GM15510 (cell line): ENCODE data around the gene ABCC10.

ENCODE experiments used
- POLR2A ChIP-seq: IDR thresholded peaks from 3 replicates; pipeline ENCODE4 v1.6.1; 2011; ENCODE audit warnings: borderline replicate concordance; ENCODE audit not compliant: insufficient read length; ENCODE audit errors: extremely low read depth

Gene ABCC10

DNA sequence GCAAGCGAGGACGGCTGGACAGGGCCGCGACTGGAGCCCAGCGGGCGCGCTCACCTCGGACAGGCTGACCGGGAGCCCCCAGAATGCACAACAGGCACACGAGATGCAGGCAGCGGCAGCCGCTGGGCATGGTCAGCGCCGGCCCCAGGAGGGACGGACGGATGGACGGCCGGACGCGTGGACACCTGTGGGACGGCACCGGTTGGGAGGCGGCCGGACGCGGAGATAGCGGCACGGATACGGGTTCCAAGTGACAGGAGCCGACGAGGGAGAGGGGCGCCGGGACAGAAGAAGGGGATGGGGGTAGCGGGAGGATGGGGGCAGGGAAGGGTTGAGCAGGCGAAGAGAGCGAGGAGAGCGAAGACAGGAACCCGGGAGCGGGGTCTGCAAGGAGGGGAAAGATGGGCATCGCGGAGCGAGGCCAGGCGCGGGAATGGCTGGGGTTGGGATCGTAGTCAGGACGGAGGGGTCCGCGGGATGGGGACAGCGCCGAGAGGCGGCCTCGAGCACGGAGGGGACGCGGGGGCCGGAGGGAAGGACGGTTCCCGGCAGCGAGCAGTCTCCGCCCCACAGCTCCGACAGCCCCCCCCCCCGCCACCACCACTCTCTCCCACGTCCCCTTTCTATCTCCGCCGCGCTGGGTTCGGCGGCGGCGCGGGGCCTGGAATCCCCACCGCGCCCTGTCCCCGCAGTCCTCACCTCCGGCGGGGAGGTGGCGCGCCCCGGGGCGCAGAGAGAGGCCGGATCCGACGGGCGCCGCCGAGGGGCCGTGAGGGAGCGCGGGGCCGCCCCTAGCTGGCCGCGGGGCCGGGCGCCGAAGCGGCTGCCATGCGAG lies 27.6 kb downstream of the ABCC10 start:
- TF ChIP-seq POLR2A, result no peak

GRCh38 chr6:43455531-43456428 lies 28.4 kb downstream of the ABCC10 start, which contains the start of gene DLK2:
Gene DLK2, minus strand, starts transcription at chr6:43455548. Its CDS starts 723 bp downstream, at chr6:43454825.
- no peak for TF ChIP-seq POLR2A

- TF ChIP-seq POLR2A, result no peak
Observed at GRCh38 chr6:43457643-43458042, 30.3 kb downstream of the ABCC10 start.

DNA sequence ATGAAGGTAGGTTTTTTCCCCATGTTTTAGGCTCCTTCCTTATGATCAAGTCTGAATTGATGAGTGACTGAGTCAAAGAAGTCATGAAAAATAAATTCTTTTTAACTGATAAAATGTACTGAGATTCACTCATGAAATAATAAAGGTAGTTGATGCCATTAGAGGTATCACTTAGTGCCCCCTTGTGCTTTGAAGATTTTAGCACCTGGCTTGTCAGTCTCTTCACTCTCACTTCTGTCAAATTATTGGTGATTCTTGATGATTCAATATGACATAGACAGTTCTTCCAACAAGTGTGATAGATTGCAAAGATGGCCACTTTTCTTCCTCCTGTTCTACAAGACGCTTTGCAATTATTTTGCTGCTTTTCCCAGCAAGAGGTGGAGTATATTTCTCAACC lies 32.2 kb downstream of the ABCC10 start:
- TF ChIP-seq POLR2A, result no peak

- TF ChIP-seq POLR2A, result no peak
Observed at GRCh38 chr6:43460032-43460431, 32.7 kb downstream of the ABCC10 start.

DNA sequence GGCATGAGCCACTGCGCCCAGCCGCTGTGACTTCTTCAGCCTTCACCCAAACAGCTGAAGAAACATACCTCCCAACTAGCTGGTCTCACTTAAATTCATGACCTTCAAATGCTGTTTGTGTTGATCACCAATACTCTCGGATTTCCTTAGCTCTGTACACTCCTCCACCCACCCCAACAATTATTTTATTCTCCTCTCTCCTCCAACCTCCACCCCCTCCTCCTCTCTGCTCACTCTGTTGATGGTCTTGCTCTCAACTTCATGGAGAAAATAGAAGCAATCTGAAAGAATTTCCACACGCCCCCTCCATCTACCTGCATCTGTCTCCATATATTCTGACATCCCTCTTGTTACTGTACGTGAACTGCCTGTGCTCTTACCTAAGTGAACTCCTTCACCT lies 34.6 kb downstream of the ABCC10 start:
- TF ChIP-seq POLR2A, result no peak

DNA sequence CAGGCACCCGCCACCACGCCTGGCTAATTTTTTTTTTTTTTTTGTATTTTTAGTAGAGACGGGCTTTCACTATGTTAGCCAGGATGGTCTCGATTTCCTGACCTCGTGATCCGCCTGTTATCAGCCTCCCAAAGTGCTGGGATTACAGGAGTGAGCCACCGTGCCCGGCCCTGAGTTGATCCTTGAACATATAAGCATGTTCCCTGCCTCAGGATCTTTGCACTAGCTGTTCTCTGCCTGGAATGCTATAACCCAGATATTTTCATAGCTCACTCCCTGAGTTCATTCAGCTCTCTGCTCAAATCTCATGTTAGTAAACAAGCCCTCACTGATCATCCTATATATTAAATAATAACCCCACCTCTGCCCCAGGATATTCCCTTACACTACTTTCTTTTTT lies 37.0 kb downstream of the ABCC10 start:
- TF ChIP-seq POLR2A, result no peak

GRCh38 chr6:43465948-43466347 lies 38.6 kb downstream of the ABCC10 start:
- TF ChIP-seq POLR2A, result no peak

DNA sequence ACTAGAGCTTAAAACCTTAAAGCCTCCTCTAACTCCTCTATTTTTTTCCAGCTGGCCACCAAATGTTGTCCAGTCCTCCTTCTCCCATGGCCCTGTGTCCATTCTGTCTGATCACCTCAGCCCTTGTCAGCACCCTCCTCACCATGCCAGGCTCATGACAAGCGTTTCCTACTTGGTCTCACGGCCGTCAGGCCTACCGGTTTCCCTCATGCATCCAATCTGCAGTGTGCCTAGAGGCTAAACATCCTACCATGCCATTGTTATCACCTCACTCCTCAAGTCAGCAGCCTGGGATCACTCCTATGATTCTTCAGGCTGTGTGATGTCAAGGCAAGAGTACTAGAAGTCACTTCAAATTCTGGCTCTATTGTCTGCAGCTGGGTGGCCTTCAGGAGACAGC lies 40.4 kb downstream of the ABCC10 start:
- no peak for TF ChIP-seq POLR2A

DNA sequence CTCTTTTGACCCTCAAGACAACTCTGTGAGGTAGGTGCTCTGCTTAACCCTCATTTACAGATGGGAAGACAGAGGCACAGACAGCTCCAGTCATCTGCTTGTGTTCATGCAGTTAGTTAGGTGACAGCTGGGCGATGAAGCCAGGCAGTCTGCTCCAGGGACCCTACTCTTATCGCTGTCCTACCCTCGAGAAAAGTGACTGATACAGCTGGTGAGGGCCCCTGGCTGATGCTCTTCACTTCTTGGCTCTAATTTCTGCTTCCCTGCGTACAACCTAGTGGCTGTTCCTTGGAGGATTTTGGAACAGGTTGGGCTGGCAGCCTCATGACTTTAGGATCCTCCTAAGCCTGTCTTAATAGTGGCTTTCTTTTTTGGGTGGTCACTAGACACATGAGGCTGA lies 40.9 kb downstream of the ABCC10 start:
- TF ChIP-seq POLR2A, result no peak

GRCh38 chr6:43468748-43469681 lies 41.7 kb downstream of the ABCC10 start:
- TF ChIP-seq POLR2A, result no peak

DNA sequence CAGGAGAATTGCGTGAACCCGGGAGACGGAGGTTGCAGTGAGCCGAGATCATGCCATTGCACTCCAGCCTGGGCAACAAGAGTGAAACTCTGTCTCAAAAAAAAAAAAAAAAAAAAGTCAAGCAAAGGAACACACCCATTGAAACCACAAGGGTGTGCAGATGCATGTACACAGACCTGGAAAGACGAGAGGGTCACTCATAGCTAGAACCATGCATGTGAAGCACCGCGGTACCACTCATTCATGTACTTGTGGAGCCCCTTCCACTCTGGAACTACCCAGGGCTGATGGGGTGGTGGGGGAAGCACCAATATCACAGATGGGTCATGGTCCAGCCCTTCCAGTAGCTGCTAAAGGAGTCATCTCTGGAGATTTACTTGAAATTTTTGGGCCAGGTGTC lies 42.6 kb downstream of the ABCC10 start:
- no peak for TF ChIP-seq POLR2A

DNA sequence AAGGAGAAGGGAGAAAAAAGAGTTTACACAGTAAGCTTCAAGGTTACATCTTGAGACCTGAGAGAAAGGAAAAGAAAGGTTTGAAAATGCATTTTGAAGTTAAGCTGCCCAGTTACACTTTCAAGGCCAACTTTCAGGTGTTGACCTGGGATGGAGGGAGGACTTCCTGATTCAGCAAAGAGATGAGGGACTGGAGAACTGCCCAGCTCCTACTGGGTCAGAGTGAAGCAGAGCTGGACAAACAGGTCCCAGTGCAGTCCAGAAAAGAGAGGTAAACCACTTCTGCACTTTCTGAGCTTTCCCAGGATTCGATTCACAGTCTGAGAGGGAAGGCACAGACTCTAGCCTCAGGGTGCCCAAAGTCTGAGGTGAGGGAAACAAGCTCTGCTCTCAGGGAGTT lies 44.1 kb downstream of the ABCC10 start:
- no peak for TF ChIP-seq POLR2A

DNA sequence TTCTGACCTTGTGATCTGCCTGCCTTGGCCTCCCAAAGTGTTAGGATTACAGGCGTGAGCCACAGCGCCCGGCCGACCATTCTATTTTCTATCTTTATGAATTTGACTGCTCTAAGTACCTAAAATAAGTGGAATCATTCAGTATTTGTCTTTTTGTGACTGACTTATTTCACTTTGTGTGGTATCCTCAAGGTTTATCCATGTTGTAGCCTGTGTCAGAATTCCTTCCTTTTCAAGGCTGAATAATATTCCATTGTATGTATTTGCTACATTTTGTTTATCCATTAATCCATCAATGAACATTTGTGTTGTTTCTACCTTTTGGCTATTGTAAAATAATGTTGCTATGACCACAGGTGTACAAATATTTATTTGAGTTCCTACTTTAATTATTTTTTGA lies 45.2 kb downstream of the ABCC10 start:
- TF ChIP-seq POLR2A, result no peak
